SU-DHL-6 (cell line): ENCODE results near the gene PACS2.
A peak's percentile ranks its signal among the peaks of the same experiment; 100 is the strongest.

Experiments used
- H2AFZ ChIP-seq: fragments of 200-600 bp; sonication (generic); 2 replicates; pipeline ENCODE4 v1.6.1; 2014; ENCODE audit warnings: low read depth, mild to moderate bottlenecking, moderate library complexity, mixed read lengths, antibody characterized with exemption, low read length; ENCODE audit not compliant: severe bottlenecking
- H3F3A ChIP-seq: fragments of 200-600 bp; shearing (Covaris generic); 2 replicates; pipeline ENCODE4 v1.6.0; 2016; ENCODE audit warnings: antibody characterized with exemption, mild to moderate bottlenecking; ENCODE audit not compliant: insufficient read depth
- H3K27ac ChIP-seq: fragments of 200-600 bp; sonication (generic); 2 replicates; pipeline ENCODE4 v1.5.1; 2016; ENCODE audit warnings: low read depth, mild to moderate bottlenecking, low read length, moderate library complexity, mixed read lengths
- H3K27me3 ChIP-seq: fragments of 200-600 bp; sonication (generic), shearing (Covaris generic); 2 replicates; pipeline ENCODE4 v1.6.0; 2014; ENCODE audit warnings: mild to moderate bottlenecking, low read length
- H3K36me3 ChIP-seq: fragments of 200-600 bp; sonication (generic); 2 replicates; pipeline ENCODE4 v1.6.1; 2014; ENCODE audit warnings: mild to moderate bottlenecking, low read length, mixed read lengths
- H3K4me2 ChIP-seq: fragments of 300-600, 200-600 bp; shearing (Covaris generic), sonication (generic); 2 replicates; pipeline ENCODE4 v1.6.0; 2014; ENCODE audit warnings: low read length, low read depth, mild to moderate bottlenecking; ENCODE audit not compliant: poor library complexity, severe bottlenecking
- H3K4me3 ChIP-seq: fragments of 200-600 bp; sonication (generic); 2 replicates; pipeline ENCODE4 v1.5.1; 2014; ENCODE audit warnings: antibody characterized with exemption, low read length, mild to moderate bottlenecking, mixed read lengths; ENCODE audit not compliant: insufficient read depth, poor library complexity, severe bottlenecking
- H3K79me2 ChIP-seq: fragments of 200-600 bp; sonication (generic); 2 replicates; pipeline ENCODE4 v1.6.1; 2014; ENCODE audit warnings: mild to moderate bottlenecking, low read length, moderate library complexity; ENCODE audit not compliant: insufficient read depth
- H3K9ac ChIP-seq: fragments of 200-600 bp; sonication (generic); 2 replicates; pipeline ENCODE4 v1.7.0; 2014; ENCODE audit warnings: mild to moderate bottlenecking, low read length
- H3K9me2 ChIP-seq: fragments of 200-600 bp; sonication (generic); replicated peaks from 2 replicates; pipeline ENCODE4 v1.6.1; 2014; ENCODE audit warnings: low read length; ENCODE audit not compliant: insufficient read depth
- H3K9me3 ChIP-seq: fragments of 200-600 bp; sonication (generic); 2 replicates; pipeline ENCODE4 v1.6.1; 2014; ENCODE audit warnings: low read length, mixed read lengths; ENCODE audit not compliant: insufficient read depth
- H4K20me1 ChIP-seq: fragments of 200-600 bp; sonication (generic); 2 replicates; pipeline ENCODE4 v1.6.1; 2014; ENCODE audit warnings: low read depth, mild to moderate bottlenecking, antibody characterized with exemption, low read length, moderate library complexity, mixed read lengths
- EZH2phosphoT487 ChIP-seq: fragments of 200-600 bp; sonication (generic), shearing (Covaris generic); conservative IDR thresholded peaks from 2 replicates; pipeline ENCODE4 v1.6.1; 2018; ENCODE audit warnings: mild to moderate bottlenecking, antibody characterized with exemption, low read length, moderate library complexity, mixed read lengths
- TF ChIP-seq, protein P1 (sequence below): fragments of 200-600 bp; sonication (generic); IDR thresholded peaks from one replicate; pipeline ENCODE4 v1.5.1; 2017; ENCODE audit warnings: antibody characterized with exemption, mild to moderate bottlenecking, low read length, moderate library complexity; ENCODE audit not compliant: insufficient read depth, poor library complexity, severe bottlenecking

Gene PACS2

DNA sequence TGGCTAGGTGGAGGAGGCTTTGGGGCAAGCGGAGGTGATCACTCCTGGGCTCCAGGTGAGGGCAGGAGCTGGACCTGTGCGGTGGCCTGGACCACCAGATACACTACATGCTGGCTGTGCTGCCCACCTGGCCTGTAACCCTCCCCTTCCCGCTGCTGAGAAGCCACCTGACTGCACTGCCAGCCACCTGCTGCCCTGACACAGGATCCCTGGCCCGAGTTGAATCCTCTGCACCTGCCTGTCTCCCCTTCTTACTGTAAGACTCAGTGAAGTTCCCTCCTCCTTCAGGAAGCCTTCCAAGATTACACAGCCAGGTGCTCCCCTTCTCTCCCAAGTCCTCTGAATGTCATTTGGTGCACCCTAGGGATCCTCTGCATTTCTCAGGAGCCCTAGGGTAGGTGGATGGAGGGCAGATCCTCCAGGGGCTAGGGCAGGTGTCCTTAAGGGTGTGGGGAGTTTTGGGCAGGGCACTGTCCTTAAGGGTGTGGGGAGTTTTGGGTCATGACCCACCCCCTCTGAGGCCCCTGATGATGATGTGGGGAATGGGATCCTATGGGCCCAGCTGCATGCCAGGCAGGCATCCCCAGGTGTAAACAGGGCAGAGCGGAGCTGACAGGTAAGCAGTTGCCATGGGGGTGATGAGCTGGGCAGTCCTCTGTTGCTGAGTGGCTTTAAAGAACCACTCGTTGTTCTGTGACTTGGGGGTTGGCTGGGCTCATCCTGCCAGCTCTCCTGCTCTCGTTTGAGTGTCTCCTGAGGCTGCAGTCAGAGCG is 98.4 kb downstream of the PACS2 start:
- Histone ChIP-seq H3K79me2 (no peaks in the 10 kb centered on the region), H3K27ac (no peak overlapping the region), H4K20me1 (no peaks in the 10 kb centered on the region), H3K27me3 (no peaks in the 10 kb centered on the region), H3K9me2 (no peaks in the 10 kb centered on the region), H3K9me3 (no peaks in the 10 kb centered on the region), H3K36me3 (no peaks in the 10 kb centered on the region), H3F3A (no peaks in the 10 kb centered on the region), H3K4me2 (no peak overlapping the region), H3K9ac (no peak overlapping the region), H2AFZ (no peak overlapping the region), H3K4me3 (no peak overlapping the region)
- TF ChIP-seq, protein P1, sequence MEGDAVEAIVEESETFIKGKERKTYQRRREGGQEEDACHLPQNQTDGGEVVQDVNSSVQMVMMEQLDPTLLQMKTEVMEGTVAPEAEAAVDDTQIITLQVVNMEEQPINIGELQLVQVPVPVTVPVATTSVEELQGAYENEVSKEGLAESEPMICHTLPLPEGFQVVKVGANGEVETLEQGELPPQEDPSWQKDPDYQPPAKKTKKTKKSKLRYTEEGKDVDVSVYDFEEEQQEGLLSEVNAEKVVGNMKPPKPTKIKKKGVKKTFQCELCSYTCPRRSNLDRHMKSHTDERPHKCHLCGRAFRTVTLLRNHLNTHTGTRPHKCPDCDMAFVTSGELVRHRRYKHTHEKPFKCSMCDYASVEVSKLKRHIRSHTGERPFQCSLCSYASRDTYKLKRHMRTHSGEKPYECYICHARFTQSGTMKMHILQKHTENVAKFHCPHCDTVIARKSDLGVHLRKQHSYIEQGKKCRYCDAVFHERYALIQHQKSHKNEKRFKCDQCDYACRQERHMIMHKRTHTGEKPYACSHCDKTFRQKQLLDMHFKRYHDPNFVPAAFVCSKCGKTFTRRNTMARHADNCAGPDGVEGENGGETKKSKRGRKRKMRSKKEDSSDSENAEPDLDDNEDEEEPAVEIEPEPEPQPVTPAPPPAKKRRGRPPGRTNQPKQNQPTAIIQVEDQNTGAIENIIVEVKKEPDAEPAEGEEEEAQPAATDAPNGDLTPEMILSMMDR: no peak
- no peak for TF ChIP-seq EZH2phosphoT487

DNA sequence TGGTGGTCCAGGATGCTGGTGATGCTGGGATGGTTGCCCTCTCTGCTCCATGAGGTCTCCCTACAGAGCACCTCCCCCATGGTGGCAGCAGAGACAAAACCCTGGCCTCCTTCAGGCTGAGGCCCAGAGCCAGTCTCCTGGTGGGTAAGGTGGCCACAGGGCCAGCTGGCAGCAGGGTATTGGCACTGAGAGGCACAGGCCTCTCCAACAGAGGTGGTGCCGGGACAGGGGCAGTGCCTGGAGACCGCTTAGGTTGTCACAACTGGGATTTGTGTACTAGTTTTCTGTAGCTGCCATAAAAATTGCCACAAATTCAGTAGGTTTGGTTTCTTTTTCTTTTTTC is 99.0 kb downstream of the PACS2 start:
- no peaks in the 10 kb centered on the region for H3K9me3 ChIP-seq
- no peaks in the 10 kb centered on the region for H3K9me2 ChIP-seq
- H4K20me1 ChIP-seq: no peaks in the 10 kb centered on the region
- TF ChIP-seq, protein P1: no peak
- no peak for TF ChIP-seq EZH2phosphoT487
- no peaks in the 10 kb centered on the region for H3F3A ChIP-seq
- H3K79me2 ChIP-seq: no peaks in the 10 kb centered on the region
- H3K9ac ChIP-seq: no peak overlapping the region
- H2AFZ ChIP-seq: no peak overlapping the region
- H3K27ac ChIP-seq: no peak overlapping the region
- no peak overlapping the region for H3K4me3 ChIP-seq
- H3K27me3 ChIP-seq: no peaks in the 10 kb centered on the region
- no peak overlapping the region for H3K4me2 ChIP-seq
- no peaks in the 10 kb centered on the region for H3K36me3 ChIP-seq

DNA sequence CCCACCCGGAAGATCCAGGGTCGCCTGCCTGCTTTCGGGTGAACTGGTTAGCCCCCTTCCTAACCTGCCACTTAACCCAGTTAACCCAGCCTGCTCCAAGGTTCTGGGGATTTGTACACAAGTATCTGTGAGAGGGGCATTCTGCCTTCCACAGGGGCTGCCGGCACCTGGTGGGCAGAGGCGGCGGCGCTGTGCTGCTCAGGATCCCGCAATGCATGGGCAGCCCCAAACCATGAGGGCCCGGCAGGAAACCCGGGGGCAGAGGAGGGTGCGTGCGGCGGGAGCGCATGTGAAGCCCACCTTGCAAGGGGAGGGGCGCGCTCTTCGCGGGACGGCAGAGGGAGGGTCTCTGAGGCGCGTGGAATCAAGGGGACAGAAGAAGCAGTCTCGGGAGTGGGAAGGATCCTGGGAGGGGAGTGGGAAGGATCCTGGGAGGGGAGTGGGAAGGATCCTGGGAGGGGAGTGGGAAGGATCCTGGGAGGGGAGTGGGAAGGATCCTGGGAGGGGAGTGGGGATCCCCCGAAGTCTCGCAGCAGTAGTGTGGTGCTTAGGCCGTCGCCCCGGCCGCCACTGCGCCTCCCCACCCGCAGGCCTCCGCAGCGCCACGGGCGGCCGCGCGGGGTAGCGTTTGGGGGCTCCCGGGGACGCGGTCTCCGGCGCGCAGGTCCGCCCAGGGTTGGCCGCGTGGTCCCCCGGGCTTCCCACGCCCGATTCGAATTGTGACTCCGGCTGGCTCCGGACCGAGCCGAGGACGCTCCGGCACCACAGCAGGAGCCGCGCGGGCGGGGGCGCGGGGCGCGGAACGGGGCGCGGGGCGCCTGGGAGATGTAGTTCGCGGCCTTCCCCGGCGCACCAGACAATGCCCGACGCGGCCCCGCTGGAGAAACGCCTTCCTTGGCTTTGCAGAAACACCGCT is 100.2 kb downstream of the PACS2 start:
- Histone ChIP-seq H2AFZ (peak overlapping the region; percentile 89), H3K4me2 (peak overlapping the region; percentile 46), H3K79me2 (no peaks in the 10 kb centered on the region), H4K20me1 (no peaks in the 10 kb centered on the region), H3K9me3 (no peaks in the 10 kb centered on the region), H3F3A (no peaks in the 10 kb centered on the region), H3K9ac (peak overlapping the region; percentile 56), H3K27me3 (no peaks in the 10 kb centered on the region), H3K9me2 (no peaks in the 10 kb centered on the region), H3K4me3 (peak overlapping the region; percentile 49), H3K27ac (no peak overlapping the region), H3K36me3 (no peaks in the 10 kb centered on the region)
- TF ChIP-seq, protein P1: peak; percentile 65
- no peak for TF ChIP-seq EZH2phosphoT487
